Measurements from ENCODE around the gene DUSP16.
A peak's percentile ranks its signal among the peaks of the same experiment; 100 is the strongest.

The DUSP16 gene

GRCh38 chr12:12433203-12433731 is 129.4 kb downstream of the DUSP16 start:
- H3K9me3 ChIP-seq (ENCODE audit: control insufficient read depth, low read length) = no peaks in the 10 kb centered on the region
- peaks cover 5% of the 10 kb centered on the region for H3K36me3 ChIP-seq (ENCODE audit: control insufficient read depth, insufficient read depth, low read length, severe bottlenecking)
- H3K9ac ChIP-seq (ENCODE audit: low read length) = no peak overlapping the region
- H3K4me1 ChIP-seq (ENCODE audit: control insufficient read depth, insufficient read depth, low read length) = peaks cover 16% of the 10 kb centered on the region
- no peak overlapping the region for H3K4me3 ChIP-seq (ENCODE audit: low read length)
- no peak for DNase-seq (ENCODE audit: low read depth)
- no peaks in the 10 kb centered on the region for H3K27me3 ChIP-seq (replicated peaks; ENCODE audit: control insufficient read depth, insufficient read depth, low read length)

GRCh38 chr12:12432364-12432763 is 130.3 kb downstream of the DUSP16 start:
- H3K4me1 ChIP-seq (ENCODE audit: control insufficient read depth, insufficient read depth, low read length) = peaks cover 16% of the 10 kb centered on the region

GRCh38 chr12:12428961-12429657 is 133.6 kb downstream of the DUSP16 start:
- Histone ChIP-seq H3K4me3 (ENCODE audit: low read length) (no peak overlapping the region), H3K27me3 (replicated peaks; ENCODE audit: control insufficient read depth, insufficient read depth, low read length) (no peaks in the 10 kb centered on the region), H3K36me3 (ENCODE audit: control insufficient read depth, insufficient read depth, low read length, severe bottlenecking) (no peaks in the 10 kb centered on the region), H3K9me3 (ENCODE audit: control insufficient read depth, low read length) (peaks cover 7% of the 10 kb centered on the region), H3K9ac (ENCODE audit: low read length) (no peak overlapping the region), H3K4me1 (ENCODE audit: control insufficient read depth, insufficient read depth, low read length) (peaks cover 21% of the 10 kb centered on the region)
- peak; percentile 22 for DNase-seq (ENCODE audit: low read depth)

More at GRCh38 chr12:12432364-12432763, 130.3 kb downstream of the DUSP16 start:
- peaks cover 5% of the 10 kb centered on the region for H3K36me3 ChIP-seq (ENCODE audit: control insufficient read depth, insufficient read depth, low read length, severe bottlenecking)
- H3K4me3 ChIP-seq (ENCODE audit: low read length) = peak overlapping the region; percentile 12
- H3K27me3 ChIP-seq (replicated peaks; ENCODE audit: control insufficient read depth, insufficient read depth, low read length) = no peaks in the 10 kb centered on the region
- peak; percentile 86 for DNase-seq (ENCODE audit: low read depth)
- no peaks in the 10 kb centered on the region for H3K9me3 ChIP-seq (ENCODE audit: control insufficient read depth, low read length)
- no peak overlapping the region for H3K9ac ChIP-seq (ENCODE audit: low read length)

- H3K4me3 ChIP-seq (ENCODE audit: low read length) = no peak overlapping the region
- no peaks in the 10 kb centered on the region for H3K27me3 ChIP-seq (replicated peaks; ENCODE audit: control insufficient read depth, insufficient read depth, low read length)
These were observed 134.6 kb downstream of the DUSP16 start for GRCh38 chr12:12428047-12428446.

GRCh38 chr12:12427568-12427967 is 135.1 kb downstream of the DUSP16 start:
- H3K36me3 ChIP-seq (ENCODE audit: control insufficient read depth, insufficient read depth, low read length, severe bottlenecking) = no peaks in the 10 kb centered on the region
- H3K4me3 ChIP-seq (ENCODE audit: low read length) = no peak overlapping the region
- H3K9ac ChIP-seq (ENCODE audit: low read length) = no peak overlapping the region
- DNase-seq (ENCODE audit: low read depth) = no peak
- peaks cover 13% of the 10 kb centered on the region for H3K4me1 ChIP-seq (ENCODE audit: control insufficient read depth, insufficient read depth, low read length)
- H3K9me3 ChIP-seq (ENCODE audit: control insufficient read depth, low read length) = peaks cover 17% of the 10 kb centered on the region
- no peaks in the 10 kb centered on the region for H3K27me3 ChIP-seq (replicated peaks; ENCODE audit: control insufficient read depth, insufficient read depth, low read length)

More at GRCh38 chr12:12428047-12428446, 134.6 kb downstream of the DUSP16 start:
- Histone ChIP-seq H3K4me1 (ENCODE audit: control insufficient read depth, insufficient read depth, low read length) (peaks cover 18% of the 10 kb centered on the region), H3K36me3 (ENCODE audit: control insufficient read depth, insufficient read depth, low read length, severe bottlenecking) (no peaks in the 10 kb centered on the region), H3K9ac (ENCODE audit: low read length) (no peak overlapping the region), H3K9me3 (ENCODE audit: control insufficient read depth, low read length) (peaks cover 17% of the 10 kb centered on the region)
- no peak for DNase-seq (ENCODE audit: low read depth)

GRCh38 chr12:12425616-12426015 is 137.0 kb downstream of the DUSP16 start:
- peak; percentile 40 for DNase-seq (ENCODE audit: low read depth)
- no peak overlapping the region for H3K4me3 ChIP-seq (ENCODE audit: low read length)
- H3K4me1 ChIP-seq (ENCODE audit: control insufficient read depth, insufficient read depth, low read length) = peaks cover 5% of the 10 kb centered on the region
- H3K36me3 ChIP-seq (ENCODE audit: control insufficient read depth, insufficient read depth, low read length, severe bottlenecking) = no peaks in the 10 kb centered on the region
- no peaks in the 10 kb centered on the region for H3K27me3 ChIP-seq (replicated peaks; ENCODE audit: control insufficient read depth, insufficient read depth, low read length)
- no peak overlapping the region for H3K9ac ChIP-seq (ENCODE audit: low read length)
- peaks cover 17% of the 10 kb centered on the region for H3K9me3 ChIP-seq (ENCODE audit: control insufficient read depth, low read length)

- peaks cover 17% of the 10 kb centered on the region for H3K9me3 ChIP-seq (ENCODE audit: control insufficient read depth, low read length)
- H3K4me1 ChIP-seq (ENCODE audit: control insufficient read depth, insufficient read depth, low read length) = peaks cover 5% of the 10 kb centered on the region
- H3K9ac ChIP-seq (ENCODE audit: low read length) = no peak overlapping the region
- no peaks in the 10 kb centered on the region for H3K27me3 ChIP-seq (replicated peaks; ENCODE audit: control insufficient read depth, insufficient read depth, low read length)
- DNase-seq (ENCODE audit: low read depth) = peak; percentile 24
- H3K36me3 ChIP-seq (ENCODE audit: control insufficient read depth, insufficient read depth, low read length, severe bottlenecking) = no peaks in the 10 kb centered on the region
- H3K4me3 ChIP-seq (ENCODE audit: low read length) = no peak overlapping the region
These were observed 137.7 kb downstream of the DUSP16 start for GRCh38 chr12:12425001-12425400.

All from adipocyte (in vitro differentiated cells).